ENCODE measurements around the gene METTL6. TPM values are rescaled to one million over a fixed set of nuclear protein-coding genes. Genes with fewer than 3 reads are reported as not detected.
"Not testable (repeated sequence)": the region's sequence is repeated elsewhere in the genome, so short reads cannot be mapped to it uniquely, and the experiment has no call there.

Gene METTL6
- total and polyA plus RNA-seq, 8 donors: 14.7 to 37.3 (median 31.3) TPM

GRCh38 chr3:15387171-15387581 is 40.2 kb downstream of the METTL6 start:
- intact Hi-C loops (cut with DNase I): loop anchor here in 1 of 2 donors (10.0 kb wide), 1 partner anchor 122 kb away; no protein-coding TSS in a partner anchor
- Histone ChIP-seq H3K9me3 (peaks cover 0 to 8% of the 10 kb centered on the region in 2 donors), H3K36me3 (no peaks in the 10 kb centered on the region), H3K4me3 (no peak overlapping the region), H3K27ac (peak overlapping the region in 1 of 2 donors; percentile 29), H3K4me1 (peaks cover 0 to 6% of the 10 kb centered on the region in 2 donors), H3K27me3 (no peaks in the 10 kb centered on the region)
- ATAC-seq (peak; percentile 19), DNase-seq (no peak)
- TF ChIP-seq CTCF (IDR thresholded peaks at IDR 0.05): no peak

GRCh38 chr3:15386654-15386955 is 40.7 kb downstream of the METTL6 start:
- ATAC-seq, H3K4me1 ChIP-seq, DNase-seq, H3K4me3 ChIP-seq, H3K27me3 ChIP-seq, H3K36me3 ChIP-seq, H3K9me3 ChIP-seq: not testable (repeated sequence)
- intact Hi-C loops (cut with DNase I): loop anchor here in 1 of 2 donors (10.0 kb wide), 1 partner anchor 122 kb away; no protein-coding TSS in a partner anchor
- H3K27ac ChIP-seq: peak overlapping the region in 1 of 2 donors; percentile 29

GRCh38 chr3:15385901-15386653 is 41.3 kb downstream of the METTL6 start:
- H3K4me1 ChIP-seq: peaks cover 0 to 6% of the 10 kb centered on the region in 2 donors
- intact Hi-C loops (cut with DNase I): loop anchor here in 1 of 2 donors (10.0 kb wide), 1 partner anchor 121 kb away; no protein-coding TSS in a partner anchor
- H3K9me3 ChIP-seq: peaks cover 0 to 8% of the 10 kb centered on the region in 2 donors
- peak; percentile 85 for ATAC-seq
- TF ChIP-seq CTCF (IDR thresholded peaks at IDR 0.05): no peak
- H3K4me3 ChIP-seq: no peak overlapping the region
- H3K27ac ChIP-seq: no peak overlapping the region
- H3K36me3 ChIP-seq: no peaks in the 10 kb centered on the region
- DNase-seq: no peak
- H3K27me3 ChIP-seq: no peaks in the 10 kb centered on the region

GRCh38 chr3:15385238-15385695 is 42.1 kb downstream of the METTL6 start:
- not testable (repeated sequence) for H3K4me3 ChIP-seq, H3K27me3 ChIP-seq, H3K36me3 ChIP-seq, ATAC-seq, H3K4me1 ChIP-seq, H3K9me3 ChIP-seq, DNase-seq, H3K27ac ChIP-seq
- intact Hi-C loops (cut with DNase I): loop anchor here in 1 of 2 donors (10.0 kb wide), 1 partner anchor 120 kb away; no protein-coding TSS in a partner anchor

- H3K9me3 ChIP-seq: peaks cover 0 to 8% of the 10 kb centered on the region in 2 donors
- no peaks in the 10 kb centered on the region for H3K36me3 ChIP-seq
- no peaks in the 10 kb centered on the region for H3K27me3 ChIP-seq
- H3K4me3 ChIP-seq: no peak overlapping the region
- no peak for DNase-seq
- no peak for TF ChIP-seq CTCF (IDR thresholded peaks at IDR 0.05)
- ATAC-seq: no peak
- no peak overlapping the region for H3K27ac ChIP-seq
- peaks cover 0 to 6% of the 10 kb centered on the region in 2 donors for H3K4me1 ChIP-seq
- intact Hi-C loops (cut with DNase I): loop anchor here in 1 of 2 donors (10.0 kb wide), 1 partner anchor 120 kb away; no protein-coding TSS in a partner anchor
Measured at GRCh38 chr3:15384510-15385237, 42.7 kb downstream of the METTL6 start.

GRCh38 chr3:15382405-15382923 is 44.9 kb downstream of the METTL6 start:
- DNase-seq (no peak), ATAC-seq (no peak)
- H3K4me3 ChIP-seq: no peak overlapping the region
- H3K4me1 ChIP-seq: peaks cover 0 to 12% of the 10 kb centered on the region in 2 donors
- peaks cover 0 to 8% of the 10 kb centered on the region in 2 donors for H3K9me3 ChIP-seq
- H3K36me3 ChIP-seq: no peaks in the 10 kb centered on the region
- H3K27me3 ChIP-seq: no peaks in the 10 kb centered on the region
- TF ChIP-seq CTCF (IDR thresholded peaks at IDR 0.05): no peak
- intact Hi-C loops (cut with DNase I): loop anchor here in 1 of 2 donors (10.0 kb wide), 1 partner anchor 118 kb away; no protein-coding TSS in a partner anchor
- no peak overlapping the region for H3K27ac ChIP-seq

Data from left lung (tissue), 10 donors.